K562 (cell line): ENCODE data around the gene GPC1. TPM values are rescaled to one million over a fixed set of nuclear protein-coding genes. Genes with fewer than 3 reads are reported as not detected.

Experiments
- ATAC-seq: fragments of 200-7000 bp; cut with Tn5 transposase; 3 replicates; pipeline ENCODE4 v1.9.1; 2020; ENCODE audit warnings: moderate library complexity
- BruUV-seq: library from RNA; stranded (reverse); fragments of 400-500 nt; replicated peaks from 2 replicates; lab custom pipeline; 2021; lab: Mats Ljungman, UMichigan
- CTCF ChIA-PET: fragments of 300-600 bp; formaldehyde crosslinking; extraction: SDS; loops from one replicate; lab custom pipeline; 2021; ENCODE audit warnings: low intra/inter-chr PET ratio; lab: Yijun Ruan, JAX
- POLR2A ChIA-PET: fragments of 300-600, 350-650 bp; sonication (Branson Sonifier 250); formaldehyde crosslinking; extraction: SDS; loops from one replicate; lab custom pipeline; 2021; ENCODE audit warnings: antibody characterized with exemption, inconsistent platforms; lab: Yijun Ruan, JAX
- DNase-seq, 4 experiments: peaks; one replicate each; pipeline versions ENCODE4 v3.0.0 to v3.0.0-alpha.2; 2011 to 2018; ENCODE audit warnings: low spot score in 3 of 4, mixed read lengths in 3 of 4; ENCODE audit errors: extremely low read depth in 1 of 4
- FAIRE-seq: peaks from 2 replicates; lab custom pipeline; 2011; peaks lifted over from hg19 to GRCh38; lab: Jason Lieb, UNC
- H2AFZ ChIP-seq: 2 replicates; pipeline ENCODE4 v1.6.0; 2011; ENCODE audit warnings: low read depth, low read length, control low read depth, inconsistent platforms
- H3K27ac ChIP-seq: fragments of 200-600 bp; 3 replicates; pipeline ENCODE4 v1.8.0; 2011; ENCODE audit warnings: low read depth, mild to moderate bottlenecking, control low read depth, inconsistent platforms, low read length, moderate library complexity, mixed read lengths; ENCODE audit errors: extremely low read depth
- H3K27me3 ChIP-seq, 2 experiments: fragments of 300-600 bp in 1 of 2; 2 replicates in 1 of 2; 3 replicates in 1 of 2; pipeline versions ENCODE4 v1.6.0 to v1.8.0; 2011; ENCODE audit warnings: inconsistent platforms in 2 of 2, low read length in 2 of 2, mild to moderate bottlenecking in 1 of 2, mixed read lengths in 1 of 2, moderate library complexity in 1 of 2; ENCODE audit not compliant: control insufficient read depth in 2 of 2, insufficient read depth in 2 of 2
- H3K36me3 ChIP-seq: fragments of 300-600 bp; 3 replicates; pipeline ENCODE4 v1.8.0; 2011; ENCODE audit warnings: mild to moderate bottlenecking, low read length, inconsistent platforms; ENCODE audit not compliant: control insufficient read depth, insufficient read depth
- H3K4me1 ChIP-seq, 2 experiments: fragments of 200-600 bp in 1 of 2; replicated peaks in 1 of 2; 2 replicates in 1 of 2; 3 replicates in 1 of 2; pipeline versions ENCODE4 v1.5.1 to v1.8.0; 2011; ENCODE audit warnings: inconsistent platforms in 2 of 2, low read length in 2 of 2, mild to moderate bottlenecking in 1 of 2, mixed read lengths in 1 of 2, moderate library complexity in 1 of 2; ENCODE audit not compliant: control insufficient read depth in 2 of 2, insufficient read depth in 2 of 2
- H3K4me2 ChIP-seq: 2 replicates; pipeline ENCODE4 v1.6.1; 2011; ENCODE audit warnings: low read length, control low read depth, inconsistent platforms, mixed read lengths; ENCODE audit not compliant: insufficient read depth
- H3K4me3 ChIP-seq: fragments of 200-600 bp; sonication (generic), shearing (Covaris generic); 2 replicates; pipeline ENCODE4 v1.5.1; 2016; ENCODE audit warnings: control low read depth, inconsistent platforms
- H3K79me2 ChIP-seq: fragments of 200-600 bp; 3 replicates; pipeline ENCODE4 v1.8.0; 2011; ENCODE audit warnings: low read length, inconsistent platforms; ENCODE audit not compliant: control insufficient read depth, insufficient read depth
- H3K9ac ChIP-seq, 2 experiments: 2 replicates each; pipeline versions ENCODE4 v1.6.0 to v1.6.1; 2011; ENCODE audit warnings: low read depth in 2 of 2, low read length in 2 of 2, control low read depth in 1 of 2, inconsistent platforms in 1 of 2, mild to moderate bottlenecking in 1 of 2, mixed read lengths in 1 of 2; ENCODE audit not compliant: insufficient read depth in 1 of 2
- H3K9me1 ChIP-seq: one replicate; pipeline ENCODE4 v1.6.0; 2011; ENCODE audit warnings: inconsistent platforms, mild to moderate bottlenecking, low read length, moderate library complexity; ENCODE audit not compliant: control insufficient read depth, insufficient read depth
- H3K9me3 ChIP-seq: replicated peaks from 2 replicates; pipeline ENCODE4 v1.5.1; 2011; ENCODE audit warnings: low read depth, low read length, inconsistent platforms; ENCODE audit not compliant: control insufficient read depth, insufficient read depth
- H4K20me1 ChIP-seq: replicated peaks from 2 replicates; pipeline ENCODE4 v1.6.1; 2011; ENCODE audit warnings: low read length, inconsistent platforms, mixed read lengths; ENCODE audit not compliant: control insufficient read depth, insufficient read depth
- CUX1 ChIP-seq: fragments of 200-800 bp; sonication (Bioruptor generic); IDR thresholded peaks from 2 replicates; pipeline ENCODE4 v1.6.1; 2016; ENCODE audit warnings: missing genetic modification characterization, missing compliant biosample characterization
- ZBTB9 ChIP-seq: fragments of 450-650 bp; formaldehyde crosslinking; IDR thresholded peaks from 2 replicates; pipeline ENCODE4 v1.4.0; 2020; ENCODE audit warnings: mild to moderate bottlenecking, moderate library complexity
- ZMIZ1 ChIP-seq, 2 experiments: fragments of 150-350 bp in 1 of 2; IDR thresholded peaks; 2 replicates each; pipeline ENCODE4 v1.6.1; 2012 to 2016; ENCODE audit warnings: low read depth in 2 of 2, low read length in 2 of 2, mild to moderate bottlenecking in 1 of 2, moderate library complexity in 1 of 2
- ZNF561 ChIP-seq: fragments of 450-650 bp; formaldehyde crosslinking; conservative IDR thresholded peaks from 2 replicates; pipeline ENCODE4 v1.4.0; 2020; ENCODE audit warnings: mild to moderate bottlenecking, moderate library complexity
- ZNF699 ChIP-seq: fragments of 250-450 bp; sonication (Bioruptor Pico); IDR thresholded peaks from 2 replicates; pipeline ENCODE4 v1.8.0; 2021; ENCODE audit warnings: mild to moderate bottlenecking, moderate library complexity; ENCODE audit not compliant: insufficient replicate concordance
- WGBS: fragments of 100-300 bp; shearing (Covaris generic); methylation state at CpG from one replicate; pipeline ENCODE4 v1.1.6; 2016; ENCODE audit warnings: low coverage, mixed read lengths; ENCODE audit not compliant: insufficient coverage; ENCODE audit errors: missing lambda C conversion rate; 5-methylcytosine and 5-hydroxymethylcytosine counted together
- in situ Hi-C: fragments of 300-500 bp; cut with MboI; formaldehyde crosslinking; loops from 4 replicates; pipeline ENCODE4 v1.15.0; 2018; ENCODE audit warnings: inconsistent platforms, mixed read lengths
- intact Hi-C: fragments of 100-400 bp; cut with micrococcal nuclease; formaldehyde crosslinking; loops from 2 replicates; pipeline ENCODE4 v1.14.2; 2022
- polyA plus RNA-seq, 8 experiments: library from polyadenylated mRNA; depleted of rRNA in 4 of 8; stranded (reverse) in 5 of 8; unstranded in 3 of 8; fragments of >200 nt; fragmentation: Nextera tagmentation in 2 of 8; fragmentation: Illumina TruSeq in 1 of 8; extraction: Ambion mirVana in 2 of 8; extraction: Trizol in 1 of 8; gene quantifications; 2 replicates each; pipeline versions ENCODE4 v1.2.1 to v1.2.3, GENCODE V29; 2011 to 2014; ENCODE audit warnings: inconsistent platforms in 1 of 8, missing spikeins in 1 of 8
- total RNA-seq, 7 experiments: library from RNA; depleted of rRNA in 6 of 7; stranded (reverse); fragments of >200 nt in 6 of 7; fragmentation: Illumina TruSeq in 2 of 7; extraction: Trizol in 2 of 7; gene quantifications; 2 replicates each; pipeline versions ENCODE4 v1.2.1 to v1.2.3, GENCODE V29; 2011 to 2021; ENCODE audit warnings: low replicate concordance in 1 of 7
- TF ChIP-seq, protein P1 (sequence below), 2 experiments: fragments of 450-650 bp; IDR thresholded peaks; 2 replicates each; pipeline ENCODE4 v1.6.1; 2016

The GPC1 gene
- total and polyA plus RNA-seq, 9 of the 15 experiments (the other 6 are each of a cell fraction or from before 2014, with no cell fraction given), result 0.07 to 0.82 (median 0.14) TPM; not detected in 3

- no peak for ATAC-seq
- no TSS peak for BruUV-seq
- 2% methylated on average over 15 of the region's 18 CpGs for WGBS
- TF ChIP-seq ZNF699 (CRISPR knock-in tag) (no peak), ZMIZ1 (IDR thresholded peaks at IDR 0.05; ENCODE audit: low read depth in 2 of 2, low read length in 2 of 2) (no peak), ZBTB9 (CRISPR knock-in tag) (no peak), ZNF561 (CRISPR knock-in tag) (no peak), CUX1 (CRISPR knock-in tag) (no peak)
- TF ChIP-seq, protein P1, sequence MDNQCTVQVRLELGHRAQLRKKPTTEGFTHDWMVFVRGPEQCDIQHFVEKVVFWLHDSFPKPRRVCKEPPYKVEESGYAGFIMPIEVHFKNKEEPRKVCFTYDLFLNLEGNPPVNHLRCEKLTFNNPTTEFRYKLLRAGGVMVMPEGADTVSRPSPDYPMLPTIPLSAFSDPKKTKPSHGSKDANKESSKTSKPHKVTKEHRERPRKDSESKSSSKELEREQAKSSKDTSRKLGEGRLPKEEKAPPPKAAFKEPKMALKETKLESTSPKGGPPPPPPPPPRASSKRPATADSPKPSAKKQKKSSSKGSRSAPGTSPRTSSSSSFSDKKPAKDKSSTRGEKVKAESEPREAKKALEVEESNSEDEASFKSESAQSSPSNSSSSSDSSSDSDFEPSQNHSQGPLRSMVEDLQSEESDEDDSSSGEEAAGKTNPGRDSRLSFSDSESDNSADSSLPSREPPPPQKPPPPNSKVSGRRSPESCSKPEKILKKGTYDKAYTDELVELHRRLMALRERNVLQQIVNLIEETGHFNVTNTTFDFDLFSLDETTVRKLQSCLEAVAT (IDR thresholded peaks at IDR 0.05), result no peak
- TF ChIP-seq, all 486 proteins: peak for 0
- Histone ChIP-seq H3K27ac (no peak overlapping the region), H3K27me3 (peaks cover 2 to 63% of the 10 kb centered on the region in 2 experiments; a peak in 4 of 5 replicates), H3K9me3 (no peaks in the 10 kb centered on the region), H3K4me3 (no peak overlapping the region), H3K36me3 (no peaks in the 10 kb centered on the region), H4K20me1 (no peaks in the 10 kb centered on the region), H2AFZ (no peak overlapping the region), H3K79me2 (no peaks in the 10 kb centered on the region), H3K9me1 (no peaks in the 10 kb centered on the region), H3K9ac (no peak overlapping the region), H3K4me2 (no peak overlapping the region), H3K4me1 (no peaks in the 10 kb centered on the region; a peak in 1 of 5 replicates)
- CTCF ChIA-PET, result no interaction called here
- intact Hi-C loops (no loop called here), in situ Hi-C loops (no loop called here)
- FAIRE-seq (no peak), DNase-seq (no peak)
- POLR2A ChIA-PET, result interaction anchor here (0.5 to 1.0 kb wide), 2 partner anchors 21 to 325 kb away, joined by 3 read pairs; no protein-coding TSS in a partner anchor
Observed at GRCh38 chr2:240403396-240404104, 31.9 kb upstream of the GPC1 start.
